HepG2 (cell line): ENCODE results near the gene ZNF512B. TPM values are rescaled to one million over a fixed set of nuclear protein-coding genes. Genes with fewer than 3 reads are reported as not detected.

Source experiments
- CBX1 ChIP-seq: IDR thresholded peaks from one replicate; pipeline ENCODE4 v1.6.1; 2016; ENCODE audit warnings: antibody characterized with exemption, low read depth
- DMAP1 ChIP-seq: IDR thresholded peaks from 2 replicates; pipeline ENCODE4 v1.6.1; 2016
- ETV6 ChIP-seq: sonication (generic); formaldehyde crosslinking; conservative IDR thresholded peaks from 2 replicates; pipeline ENCODE4 v1.4.0; 2020; ENCODE audit warnings: missing genetic modification reagents
- KDM3A ChIP-seq: IDR thresholded peaks from 2 replicates; pipeline ENCODE4 v1.6.1; 2018; ENCODE audit warnings: low read depth, missing compliant biosample characterization
- NCOA2 ChIP-seq: sonication (generic); formaldehyde crosslinking; IDR thresholded peaks from 2 replicates; pipeline ENCODE4 v1.8.0; 2022; ENCODE audit warnings: inconsistent platforms
- NFATC3 ChIP-seq: sonication (generic); formaldehyde crosslinking; IDR thresholded peaks from 2 replicates; pipeline ENCODE4 v1.5.1; 2020; ENCODE audit warnings: mild to moderate bottlenecking, missing genetic modification reagents
- PPARG ChIP-seq: conservative IDR thresholded peaks from 2 replicates; pipeline ENCODE4 v1.6.1; 2016; ENCODE audit warnings: missing biosample characterization, missing genetic modification reagents
- RFXAP ChIP-seq: sonication (generic); formaldehyde crosslinking; IDR thresholded peaks from 2 replicates; pipeline ENCODE4 v1.4.0; 2020; ENCODE audit warnings: missing genetic modification reagents, borderline replicate concordance
- SAP130 ChIP-seq: IDR thresholded peaks from 2 replicates; pipeline ENCODE4 v1.6.1; 2016; ENCODE audit warnings: low read depth
- ZFAT ChIP-seq: sonication (generic); formaldehyde crosslinking; conservative IDR thresholded peaks from 2 replicates; pipeline ENCODE4 v1.8.1; 2023; ENCODE audit warnings: missing genetic modification reagents, inconsistent platforms
- ZNF124 ChIP-seq: sonication (generic); formaldehyde crosslinking; IDR thresholded peaks from 2 replicates; pipeline ENCODE4 v1.4.0; 2020; ENCODE audit warnings: missing genetic modification reagents
- ZNF24 ChIP-seq: fragments of 450-650 bp; IDR thresholded peaks from 2 replicates; pipeline ENCODE4 v1.6.1; 2017; ENCODE audit warnings: antibody characterized with exemption, mild to moderate bottlenecking
- ZNF431 ChIP-seq: sonication (generic); formaldehyde crosslinking; IDR thresholded peaks from 2 replicates; pipeline ENCODE4 v1.9.0; 2022; ENCODE audit warnings: missing genetic modification reagents, low read depth, mild to moderate bottlenecking, borderline replicate concordance
- ZNF572 ChIP-seq: sonication (generic); formaldehyde crosslinking; IDR thresholded peaks from 2 replicates; pipeline ENCODE4 v1.5.1; 2020; ENCODE audit warnings: mild to moderate bottlenecking, missing genetic modification reagents
- ZNF652 ChIP-seq: IDR thresholded peaks from 2 replicates; pipeline ENCODE4 v1.6.1; 2016; ENCODE audit warnings: low read depth, borderline replicate concordance
- polyA plus RNA-seq, 8 experiments: library from polyadenylated mRNA; depleted of rRNA in 3 of 8; stranded (reverse) in 7 of 8; unstranded in 1 of 8; fragments of >200 nt; fragmentation: Illumina TruSeq in 4 of 8; extraction: Trizol in 4 of 8; gene quantifications; 2 replicates each; pipeline versions ENCODE4 v1.2.1 to v1.2.3, GENCODE V29; 2011 to 2016; ENCODE audit warnings: low read depth in 4 of 8, missing spikeins in 1 of 8, mixed read lengths in 1 of 8; ENCODE audit not compliant: insufficient read depth in 1 of 8
- total RNA-seq, 5 experiments: library from RNA; depleted of rRNA; stranded (reverse); fragments of >200 nt; fragmentation: Illumina TruSeq; extraction: Trizol; gene quantifications; 2 replicates each; pipeline ENCODE4 v1.2.3, GENCODE V29; 2016; ENCODE audit warnings: low read depth in 1 of 5
- TF ChIP-seq, protein P1 (sequence below): sonication (generic); formaldehyde crosslinking; IDR thresholded peaks from 2 replicates; pipeline ENCODE4 v1.8.1; 2023; ENCODE audit warnings: missing genetic modification reagents, inconsistent platforms, borderline replicate concordance
- TF ChIP-seq, protein P2 (sequence below): sonication (generic); formaldehyde crosslinking; IDR thresholded peaks from 2 replicates; pipeline ENCODE4 v1.5.0; 2020; ENCODE audit warnings: missing genetic modification reagents
- TF ChIP-seq, protein P3 (sequence below): sonication (generic); formaldehyde crosslinking; IDR thresholded peaks from 2 replicates; pipeline ENCODE4 v1.4.0; 2020; ENCODE audit warnings: missing genetic modification reagents
- TF ChIP-seq, protein P4 (sequence below): sonication (generic); formaldehyde crosslinking; IDR thresholded peaks from 2 replicates; pipeline ENCODE4 v1.4.0; 2020; ENCODE audit warnings: mild to moderate bottlenecking, missing genetic modification reagents
- TF ChIP-seq, protein P5 (sequence below): IDR thresholded peaks from 2 replicates; pipeline ENCODE4 v1.6.1; 2016; ENCODE audit warnings: low read depth, missing genetic modification reagents, missing compliant biosample characterization

The ZNF512B gene
- total and polyA plus RNA-seq, 2 of the 13 experiments (the other 11 are each of a cell fraction or from before 2014, with no cell fraction given) = 11.5 to 30.6 TPM

DNA sequence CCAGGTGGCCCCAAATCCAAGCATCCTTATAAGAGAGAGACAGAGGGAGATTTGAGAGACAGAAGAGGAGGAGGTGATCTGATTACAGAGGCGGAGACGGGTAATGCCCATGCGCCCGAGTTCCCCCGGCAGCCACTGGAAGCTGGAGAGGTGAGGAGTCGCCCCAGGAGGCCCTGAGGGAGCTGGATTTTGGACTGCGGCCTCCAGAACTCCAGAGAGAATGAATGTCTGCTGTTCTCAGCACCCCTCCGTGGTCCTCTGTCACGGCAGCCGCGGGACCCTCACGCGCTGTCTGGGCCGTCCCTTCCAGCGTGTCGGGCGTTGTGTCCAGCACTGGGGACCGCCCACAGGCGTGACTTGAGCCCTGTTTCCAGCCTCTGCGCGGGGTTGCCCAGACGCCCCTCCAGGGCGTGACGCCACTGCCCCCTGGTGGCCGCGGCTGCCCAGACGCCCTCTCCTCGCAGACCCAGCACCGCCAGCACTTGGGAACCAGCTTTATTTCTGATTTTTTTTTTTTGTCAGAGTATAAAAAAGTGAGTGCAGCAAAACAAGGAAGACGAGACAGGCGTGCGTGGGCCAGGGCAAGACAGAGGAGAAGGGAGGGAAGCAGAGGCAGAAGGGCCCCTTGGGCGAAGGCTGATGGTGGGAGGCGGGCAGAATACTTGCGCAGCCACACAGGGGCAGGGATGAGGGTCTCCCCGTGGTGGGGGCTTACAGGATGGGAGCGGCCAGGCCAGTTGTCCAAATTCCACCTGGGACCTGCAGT, 4.1 kb upstream of the ZNF512B start (continued):
- peak; percentile 51; the same call in 1 of the 2 replicates for TF ChIP-seq ZNF24
- peak; percentile 83; the same call in 1 of the 2 replicates for TF ChIP-seq DMAP1 (CRISPR knock-in tag)
- TF ChIP-seq ZNF572 = peak; percentile 85; the same call in 1 of the 2 replicates
- TF ChIP-seq KDM3A (CRISPR knock-in tag) = peak; percentile 99
- no peak for TF ChIP-seq ZFAT (CRISPR knock-in tag)
- TF ChIP-seq SAP130 = peak; percentile 97
- peak; percentile 48 for TF ChIP-seq NCOA2
- TF ChIP-seq ZNF431 = no peak
- TF ChIP-seq, protein P1, sequence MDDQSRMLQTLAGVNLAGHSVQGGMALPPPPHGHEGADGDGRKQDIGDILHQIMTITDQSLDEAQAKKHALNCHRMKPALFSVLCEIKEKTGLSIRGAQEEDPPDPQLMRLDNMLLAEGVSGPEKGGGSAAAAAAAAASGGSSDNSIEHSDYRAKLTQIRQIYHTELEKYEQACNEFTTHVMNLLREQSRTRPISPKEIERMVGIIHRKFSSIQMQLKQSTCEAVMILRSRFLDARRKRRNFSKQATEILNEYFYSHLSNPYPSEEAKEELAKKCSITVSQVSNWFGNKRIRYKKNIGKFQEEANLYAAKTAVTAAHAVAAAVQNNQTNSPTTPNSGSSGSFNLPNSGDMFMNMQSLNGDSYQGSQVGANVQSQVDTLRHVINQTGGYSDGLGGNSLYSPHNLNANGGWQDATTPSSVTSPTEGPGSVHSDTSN (CRISPR knock-in tag) = 0 out of 2 replicates have a peak, but pooled peaks have one; percentile 53
- TF ChIP-seq, protein P2, sequence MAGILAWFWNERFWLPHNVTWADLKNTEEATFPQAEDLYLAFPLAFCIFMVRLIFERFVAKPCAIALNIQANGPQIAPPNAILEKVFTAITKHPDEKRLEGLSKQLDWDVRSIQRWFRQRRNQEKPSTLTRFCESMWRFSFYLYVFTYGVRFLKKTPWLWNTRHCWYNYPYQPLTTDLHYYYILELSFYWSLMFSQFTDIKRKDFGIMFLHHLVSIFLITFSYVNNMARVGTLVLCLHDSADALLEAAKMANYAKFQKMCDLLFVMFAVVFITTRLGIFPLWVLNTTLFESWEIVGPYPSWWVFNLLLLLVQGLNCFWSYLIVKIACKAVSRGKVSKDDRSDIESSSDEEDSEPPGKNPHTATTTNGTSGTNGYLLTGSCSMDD (CRISPR knock-in tag) = no peak
- TF ChIP-seq ZNF652 (CRISPR knock-in tag) = no peak
- peak; percentile 60; the same call in 1 of the 2 replicates for TF ChIP-seq PPARG (CRISPR knock-in tag)
- peak; percentile 94 for TF ChIP-seq RFXAP (CRISPR knock-in tag)
- TF ChIP-seq ZNF124 (CRISPR knock-in tag) = 0 out of 2 replicates have a peak, but pooled peaks have one; percentile 69
- TF ChIP-seq, protein P3, sequence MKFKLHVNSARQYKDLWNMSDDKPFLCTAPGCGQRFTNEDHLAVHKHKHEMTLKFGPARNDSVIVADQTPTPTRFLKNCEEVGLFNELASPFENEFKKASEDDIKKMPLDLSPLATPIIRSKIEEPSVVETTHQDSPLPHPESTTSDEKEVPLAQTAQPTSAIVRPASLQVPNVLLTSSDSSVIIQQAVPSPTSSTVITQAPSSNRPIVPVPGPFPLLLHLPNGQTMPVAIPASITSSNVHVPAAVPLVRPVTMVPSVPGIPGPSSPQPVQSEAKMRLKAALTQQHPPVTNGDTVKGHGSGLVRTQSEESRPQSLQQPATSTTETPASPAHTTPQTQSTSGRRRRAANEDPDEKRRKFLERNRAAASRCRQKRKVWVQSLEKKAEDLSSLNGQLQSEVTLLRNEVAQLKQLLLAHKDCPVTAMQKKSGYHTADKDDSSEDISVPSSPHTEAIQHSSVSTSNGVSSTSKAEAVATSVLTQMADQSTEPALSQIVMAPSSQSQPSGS (CRISPR knock-in tag) = peak; percentile 73; the same call in 1 of the 2 replicates
- peak; percentile 80 for TF ChIP-seq CBX1
- TF ChIP-seq, protein P4, sequence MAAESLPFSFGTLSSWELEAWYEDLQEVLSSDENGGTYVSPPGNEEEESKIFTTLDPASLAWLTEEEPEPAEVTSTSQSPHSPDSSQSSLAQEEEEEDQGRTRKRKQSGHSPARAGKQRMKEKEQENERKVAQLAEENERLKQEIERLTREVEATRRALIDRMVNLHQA (CRISPR knock-in tag) = 0 out of 2 replicates have a peak, but pooled peaks have one; percentile 24
- TF ChIP-seq, protein P5, sequence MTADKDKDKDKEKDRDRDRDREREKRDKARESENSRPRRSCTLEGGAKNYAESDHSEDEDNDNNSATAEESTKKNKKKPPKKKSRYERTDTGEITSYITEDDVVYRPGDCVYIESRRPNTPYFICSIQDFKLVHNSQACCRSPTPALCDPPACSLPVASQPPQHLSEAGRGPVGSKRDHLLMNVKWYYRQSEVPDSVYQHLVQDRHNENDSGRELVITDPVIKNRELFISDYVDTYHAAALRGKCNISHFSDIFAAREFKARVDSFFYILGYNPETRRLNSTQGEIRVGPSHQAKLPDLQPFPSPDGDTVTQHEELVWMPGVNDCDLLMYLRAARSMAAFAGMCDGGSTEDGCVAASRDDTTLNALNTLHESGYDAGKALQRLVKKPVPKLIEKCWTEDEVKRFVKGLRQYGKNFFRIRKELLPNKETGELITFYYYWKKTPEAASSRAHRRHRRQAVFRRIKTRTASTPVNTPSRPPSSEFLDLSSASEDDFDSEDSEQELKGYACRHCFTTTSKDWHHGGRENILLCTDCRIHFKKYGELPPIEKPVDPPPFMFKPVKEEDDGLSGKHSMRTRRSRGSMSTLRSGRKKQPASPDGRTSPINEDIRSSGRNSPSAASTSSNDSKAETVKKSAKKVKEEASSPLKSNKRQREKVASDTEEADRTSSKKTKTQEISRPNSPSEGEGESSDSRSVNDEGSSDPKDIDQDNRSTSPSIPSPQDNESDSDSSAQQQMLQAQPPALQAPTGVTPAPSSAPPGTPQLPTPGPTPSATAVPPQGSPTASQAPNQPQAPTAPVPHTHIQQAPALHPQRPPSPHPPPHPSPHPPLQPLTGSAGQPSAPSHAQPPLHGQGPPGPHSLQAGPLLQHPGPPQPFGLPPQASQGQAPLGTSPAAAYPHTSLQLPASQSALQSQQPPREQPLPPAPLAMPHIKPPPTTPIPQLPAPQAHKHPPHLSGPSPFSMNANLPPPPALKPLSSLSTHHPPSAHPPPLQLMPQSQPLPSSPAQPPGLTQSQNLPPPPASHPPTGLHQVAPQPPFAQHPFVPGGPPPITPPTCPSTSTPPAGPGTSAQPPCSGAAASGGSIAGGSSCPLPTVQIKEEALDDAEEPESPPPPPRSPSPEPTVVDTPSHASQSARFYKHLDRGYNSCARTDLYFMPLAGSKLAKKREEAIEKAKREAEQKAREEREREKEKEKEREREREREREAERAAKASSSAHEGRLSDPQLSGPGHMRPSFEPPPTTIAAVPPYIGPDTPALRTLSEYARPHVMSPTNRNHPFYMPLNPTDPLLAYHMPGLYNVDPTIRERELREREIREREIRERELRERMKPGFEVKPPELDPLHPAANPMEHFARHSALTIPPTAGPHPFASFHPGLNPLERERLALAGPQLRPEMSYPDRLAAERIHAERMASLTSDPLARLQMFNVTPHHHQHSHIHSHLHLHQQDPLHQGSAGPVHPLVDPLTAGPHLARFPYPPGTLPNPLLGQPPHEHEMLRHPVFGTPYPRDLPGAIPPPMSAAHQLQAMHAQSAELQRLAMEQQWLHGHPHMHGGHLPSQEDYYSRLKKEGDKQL (CRISPR knock-in tag) = 0 out of 2 replicates have a peak, but pooled peaks have one; percentile 37
- TF ChIP-seq NFATC3 (CRISPR knock-in tag) = no peak
- TF ChIP-seq ETV6 (CRISPR knock-in tag) = peak; percentile 92
